CD4-positive, alpha-beta T cell (primary cell): ENCODE measurements around the gene WWOX. TPM values are rescaled to one million over a fixed set of nuclear protein-coding genes. Genes with fewer than 3 reads are reported as not detected.
A peak's percentile ranks its signal among the peaks of the same experiment; 100 is the strongest.

ENCODE experiments used
- ATAC-seq: fragments of 200-7000 bp; cut with Tn5 transposase; one replicate; pipeline ENCODE4 v1.10.0; 2022; ENCODE audit warnings: mild to moderate bottlenecking; ENCODE audit not compliant: poor library complexity
- CTCF ChIA-PET: fragments of 350-600 bp; sonication (Branson Sonifier 250); formaldehyde crosslinking; loops from one replicate; lab custom pipeline; 2021; ENCODE audit warnings: antibody characterized with exemption, inconsistent platforms; lab: Charles Lee
- POLR2A ChIA-PET: fragments of 350-600 bp; sonication (Branson Sonifier 250); formaldehyde crosslinking; loops from one replicate; lab custom pipeline; 2021; ENCODE audit warnings: antibody characterized with exemption, inconsistent platforms; lab: Charles Lee
- DNase-seq, 14 experiments: peaks; one replicate each; pipeline ENCODE4 v3.0.0-alpha.2; 2013 to 2020; ENCODE audit warnings: mixed read lengths in 2 of 14
- H3K27ac ChIP-seq, 2 donors: one replicate each; pipeline versions ENCODE4 v1.5.1 to v1.7.0; 2013; ENCODE audit warnings: low read length in 2 of 2, low read depth in 1 of 2, mild to moderate bottlenecking in 1 of 2
- H3K27me3 ChIP-seq, 2 experiments: 1 replicate in 1 of 2; 2 replicates in 1 of 2; pipeline versions ENCODE4 v1.6.1 to v1.7.0; 2013; ENCODE audit warnings: low read length in 2 of 2, control low read depth in 1 of 2, mild to moderate bottlenecking in 1 of 2, moderate library complexity in 1 of 2; ENCODE audit not compliant: insufficient read depth in 2 of 2, control insufficient read depth in 1 of 2
- H3K36me3 ChIP-seq: one replicate; pipeline ENCODE4 v1.6.1; 2013; ENCODE audit warnings: low read length, control low read depth; ENCODE audit not compliant: insufficient read depth
- H3K4me1 ChIP-seq: one replicate; pipeline ENCODE4 v1.6.1; 2013; ENCODE audit warnings: low read length, control low read depth; ENCODE audit not compliant: insufficient read depth
- H3K4me3 ChIP-seq: one replicate; pipeline ENCODE4 v1.5.1; 2013; ENCODE audit warnings: mild to moderate bottlenecking, low read length, moderate library complexity
- H3K9me3 ChIP-seq, 2 experiments: 1 replicate in 1 of 2; 2 replicates in 1 of 2; pipeline versions ENCODE4 v1.6.1 to v1.7.0; 2013; ENCODE audit warnings: low read length in 2 of 2, mild to moderate bottlenecking in 2 of 2, control low read depth in 1 of 2, moderate library complexity in 1 of 2; ENCODE audit not compliant: control insufficient read depth in 1 of 2, insufficient read depth in 1 of 2
- H3K27ac Mint-ChIP-seq: one replicate; pipeline ENCODE4 v1.8.0; 2020; ENCODE audit warnings: mixed read lengths
- H3K27me3 Mint-ChIP-seq: one replicate; pipeline ENCODE4 v1.8.0; 2021; ENCODE audit warnings: mixed read lengths
- H3K36me3 Mint-ChIP-seq: one replicate; pipeline ENCODE4 v1.8.0; 2021; ENCODE audit warnings: low read depth, mixed read lengths
- H3K4me1 Mint-ChIP-seq: one replicate; pipeline ENCODE4 v1.8.0; 2021; ENCODE audit warnings: low read depth, mixed read lengths
- H3K4me3 Mint-ChIP-seq: one replicate; pipeline ENCODE4 v1.8.0; 2020; ENCODE audit warnings: mild to moderate bottlenecking, mixed read lengths
- H3K9me3 Mint-ChIP-seq: one replicate; pipeline ENCODE4 v1.8.0; 2020; ENCODE audit warnings: mixed read lengths
- CTCF ChIP-seq: fragments of 200-600 bp; IDR thresholded peaks from one replicate; pipeline ENCODE4 v1.8.0; 2022; ENCODE audit warnings: antibody characterized with exemption, mild to moderate bottlenecking
- intact Hi-C, 2 experiments: fragments of 100-400 bp; cut with DNase I in 1 of 2; cut with micrococcal nuclease in 1 of 2; formaldehyde crosslinking; loops; one replicate each; pipeline versions ENCODE4 v1.15.1 to v1.9.0; 2023 to 2025; cut with DNase I, micrococcal nuclease
- total RNA-seq, 174 experiments: library from RNA in 2 of 174; stranded (reverse) in 2 of 174; gene quantifications; one replicate each; pipeline ENCODE4 v1.2.3 and lab custom pipeline; 2021 to 2026

Gene WWOX
- total RNA-seq, 2 experiments from 2014 or later: 19.3 to 21.7 TPM

DNA sequence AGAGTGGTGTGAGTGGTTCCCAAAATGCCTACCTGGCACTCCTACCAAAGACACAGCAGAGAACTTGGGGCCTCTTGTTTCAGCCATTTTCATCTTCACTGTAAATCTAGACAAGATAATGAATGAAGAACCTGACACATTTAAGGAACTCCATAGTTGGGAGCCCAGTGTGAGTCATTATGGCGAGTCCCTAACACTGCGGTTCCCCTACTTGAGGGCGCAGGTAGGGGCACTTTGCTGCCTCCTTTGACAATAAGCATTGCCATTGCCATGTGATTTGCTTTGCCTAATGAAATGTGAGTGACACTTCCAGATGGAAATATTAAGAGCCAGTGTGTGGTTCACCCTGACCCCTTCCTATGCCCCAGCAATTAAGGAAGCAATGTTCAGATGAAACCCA is 983.5 kb downstream of the WWOX start:
- Histone ChIP-seq H3K36me3 (no peaks in the 10 kb centered on the region), H3K27me3 (no peaks in the 10 kb centered on the region), H3K4me1 (peaks cover 9% of the 10 kb centered on the region), H3K4me3 (no peak overlapping the region), H3K27ac (no peak overlapping the region), H3K9me3 (no peaks in the 10 kb centered on the region)
- Mint-ChIP-seq H3K27ac (no peak overlapping the region), H3K4me3 (no peak overlapping the region), H3K27me3 (no peaks in the 10 kb centered on the region), H3K4me1 (peaks cover 39% of the 10 kb centered on the region), H3K9me3 (no peaks in the 10 kb centered on the region), H3K36me3 (no peaks in the 10 kb centered on the region)
- POLR2A ChIA-PET: no interaction called here
- CTCF ChIA-PET: no interaction called here
- intact Hi-C loops: no loop called here
- peak in 2 of 14 experiments; percentile 35 to 40 for DNase-seq
- TF ChIP-seq CTCF: no peak
- ATAC-seq: no peak

DNA sequence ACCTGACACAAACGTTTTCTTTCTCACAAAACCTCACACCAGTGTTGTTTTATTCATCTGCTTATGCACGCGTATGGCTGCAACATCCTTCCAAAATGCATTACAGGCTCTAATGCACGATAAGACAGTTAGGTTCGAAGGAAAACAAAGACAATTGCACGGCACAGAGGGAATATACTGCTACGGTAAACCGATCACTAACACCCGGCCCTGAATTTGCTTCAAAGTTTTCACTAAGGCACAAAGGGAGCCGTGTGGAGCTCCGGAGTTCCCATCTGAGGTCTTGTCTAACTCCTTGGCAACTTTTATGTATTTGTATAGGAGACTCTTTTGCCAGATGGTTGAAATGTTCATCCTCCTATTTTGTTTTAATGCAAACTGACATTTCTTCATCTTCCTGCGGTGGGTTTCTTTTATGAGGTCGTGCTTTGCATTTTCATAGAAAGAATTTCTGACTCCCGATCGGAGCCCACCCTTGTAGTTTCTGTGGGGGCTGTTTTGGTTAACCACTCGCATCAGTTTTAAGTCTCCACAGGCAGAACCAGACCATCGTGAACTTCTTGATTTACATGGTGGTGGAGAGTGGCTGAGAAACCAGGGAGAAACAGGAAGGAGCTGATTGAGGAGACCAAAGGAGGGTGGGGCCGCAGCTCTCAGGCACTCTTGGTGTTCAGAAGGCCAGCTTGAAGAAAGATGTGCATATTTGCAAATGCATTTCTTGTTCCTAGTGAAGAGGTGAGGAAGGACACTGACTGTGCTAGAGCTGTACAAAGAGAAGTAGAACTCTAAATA is 984.2 kb downstream of the WWOX start:
- peaks cover 38% of the 10 kb centered on the region for H3K4me1 Mint-ChIP-seq
- peak overlapping the region; percentile 1 for H3K4me3 Mint-ChIP-seq
- H3K36me3 Mint-ChIP-seq: no peaks in the 10 kb centered on the region
- no peak overlapping the region for H3K27ac Mint-ChIP-seq
- ChIA-PET POLR2A (no interaction called here), CTCF (no interaction called here)
- DNase-seq (peak in 1 of 14 experiments; percentile 17), ATAC-seq (no peak)
- peaks cover 6% of the 10 kb centered on the region for H3K4me1 ChIP-seq
- no peak overlapping the region for H3K4me3 ChIP-seq
- no peak overlapping the region for H3K27ac ChIP-seq
- TF ChIP-seq CTCF: no peak
- H3K9me3 ChIP-seq: no peaks in the 10 kb centered on the region
- intact Hi-C loops: no loop called here
- H3K27me3 ChIP-seq: no peaks in the 10 kb centered on the region
- no peaks in the 10 kb centered on the region for H3K36me3 ChIP-seq
- no peaks in the 10 kb centered on the region for H3K9me3 Mint-ChIP-seq
- H3K27me3 Mint-ChIP-seq: no peaks in the 10 kb centered on the region

DNA sequence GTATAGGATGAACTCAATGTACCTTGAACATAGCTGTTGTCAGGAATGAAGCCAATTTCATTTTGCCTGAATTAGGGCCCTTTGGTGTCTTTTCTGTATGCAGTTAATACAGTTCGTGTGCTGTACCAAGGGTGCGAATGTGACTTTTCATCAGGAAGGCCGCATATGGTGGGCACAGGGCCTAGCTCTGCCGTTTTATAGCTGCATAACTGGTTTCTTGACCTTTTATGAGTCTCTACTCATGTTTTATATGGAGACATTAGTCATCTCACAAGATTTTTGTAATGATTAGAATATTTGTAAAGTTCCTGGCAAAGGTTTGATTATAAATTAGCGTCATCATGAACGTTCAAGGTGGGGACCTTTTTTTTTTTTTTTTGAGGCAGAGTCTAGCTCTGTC is 989.5 kb downstream of the WWOX start:
- no peaks in the 10 kb centered on the region for H3K9me3 ChIP-seq
- H3K4me3 Mint-ChIP-seq: peak overlapping the region; percentile 30
- peaks cover 70% of the 10 kb centered on the region for H3K4me1 Mint-ChIP-seq

More for the DNA sequence above, 989.5 kb downstream of the WWOX start:
- ATAC-seq: no peak
- no peak overlapping the region for H3K4me3 ChIP-seq
- TF ChIP-seq CTCF: no peak
- no peak for DNase-seq
- no peaks in the 10 kb centered on the region for H3K36me3 ChIP-seq
- ChIA-PET POLR2A (no interaction called here), CTCF (interaction anchor here (0.7 kb wide), 1 partner anchor 323 kb away, joined by 3 read pairs; no protein-coding TSS in a partner anchor)
- no peak overlapping the region for H3K27ac ChIP-seq
- peaks cover 55% of the 10 kb centered on the region for H3K4me1 ChIP-seq
- Mint-ChIP-seq H3K36me3 (no peaks in the 10 kb centered on the region), H3K27me3 (no peaks in the 10 kb centered on the region), H3K27ac (peak overlapping the region; percentile 22), H3K9me3 (no peaks in the 10 kb centered on the region)
- intact Hi-C loops: no loop called here
- H3K27me3 ChIP-seq: no peaks in the 10 kb centered on the region
